Medulla oblongata (tissue), 1 donor: ENCODE data around the gene CYP1A2.
"Not testable (repeated sequence)": the region's sequence is repeated elsewhere in the genome, so short reads cannot be mapped to it uniquely, and the experiment has no call there.

Source experiments
- DNase-seq: peaks from one replicate; pipeline ENCODE4 v3.0.0-alpha.2; 2015; ENCODE audit errors: extremely low spot score

CYP1A2 gene

DNA sequence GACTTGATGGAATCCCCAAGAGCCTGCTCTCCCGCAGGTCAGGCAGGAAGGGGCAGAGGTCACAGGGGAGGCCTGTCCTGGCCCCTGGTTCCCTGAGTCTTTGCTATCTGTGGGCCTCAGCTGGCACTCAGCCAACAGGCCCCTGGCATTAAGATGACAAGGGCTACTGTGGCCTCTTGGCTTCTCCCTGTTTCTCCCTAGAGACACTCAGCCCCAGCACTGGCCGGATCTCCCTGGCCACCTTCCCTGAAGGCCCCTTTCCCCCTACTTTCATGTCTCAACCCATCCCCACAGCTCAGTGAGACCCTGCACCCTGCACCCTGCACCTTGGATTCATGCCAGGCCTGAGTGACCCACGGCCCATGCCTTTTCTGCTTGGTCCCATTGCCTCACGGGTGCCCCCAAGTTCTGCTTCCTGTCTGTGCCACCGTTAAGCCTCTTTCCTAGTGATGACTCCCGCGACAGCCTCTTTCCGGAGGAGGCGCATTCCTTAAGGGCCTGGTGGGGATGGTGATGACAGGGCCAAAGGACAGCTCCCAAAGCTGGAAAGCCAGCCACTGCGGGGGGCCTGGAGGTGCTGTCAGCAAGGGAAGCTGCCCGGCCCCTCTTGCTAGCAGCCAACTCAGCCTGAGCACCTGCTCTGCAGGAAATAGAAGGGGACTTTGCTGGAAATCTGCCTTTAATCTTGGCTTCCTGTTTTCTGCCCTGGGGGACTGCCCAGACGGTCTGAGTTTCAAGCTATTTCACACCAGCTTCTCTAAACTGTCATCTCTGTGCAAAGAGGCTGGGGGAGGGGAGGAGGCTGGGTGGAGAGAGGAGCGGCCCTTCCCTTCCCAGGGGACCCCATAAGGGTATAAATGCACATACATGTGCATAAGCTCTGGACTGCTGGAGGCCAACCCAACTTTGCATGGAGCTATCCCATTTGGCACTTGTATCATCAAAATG, 28.4 kb downstream of the CYP1A2 start:
- DNase-seq: peak; percentile 71

GRCh38 chr15:74777769-74778598, 29.3 kb downstream of the CYP1A2 start:
- DNase-seq: no peak

DNA sequence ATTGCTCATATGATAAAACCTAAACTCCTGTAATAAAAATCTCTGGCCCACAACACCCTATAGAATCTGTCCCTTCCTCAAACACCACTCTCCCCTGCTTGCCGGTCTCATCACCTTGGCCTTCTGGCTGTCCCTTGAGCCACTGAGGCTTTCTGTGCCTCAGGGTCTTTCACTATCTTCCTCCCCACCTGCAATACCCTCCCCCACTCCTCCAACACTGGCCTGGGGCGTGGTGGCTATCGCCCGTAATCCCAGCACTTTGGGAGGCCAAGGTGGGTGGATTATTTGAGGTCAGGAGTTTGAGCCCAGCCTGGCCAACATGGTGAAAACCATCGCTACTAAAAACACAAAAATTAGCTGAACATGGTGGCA, 29.9 kb downstream of the CYP1A2 start:
- no peak for DNase-seq

- DNase-seq: no peak
These were observed 30.6 kb downstream of the CYP1A2 start for GRCh38 chr15:74779162-74779648.

DNA sequence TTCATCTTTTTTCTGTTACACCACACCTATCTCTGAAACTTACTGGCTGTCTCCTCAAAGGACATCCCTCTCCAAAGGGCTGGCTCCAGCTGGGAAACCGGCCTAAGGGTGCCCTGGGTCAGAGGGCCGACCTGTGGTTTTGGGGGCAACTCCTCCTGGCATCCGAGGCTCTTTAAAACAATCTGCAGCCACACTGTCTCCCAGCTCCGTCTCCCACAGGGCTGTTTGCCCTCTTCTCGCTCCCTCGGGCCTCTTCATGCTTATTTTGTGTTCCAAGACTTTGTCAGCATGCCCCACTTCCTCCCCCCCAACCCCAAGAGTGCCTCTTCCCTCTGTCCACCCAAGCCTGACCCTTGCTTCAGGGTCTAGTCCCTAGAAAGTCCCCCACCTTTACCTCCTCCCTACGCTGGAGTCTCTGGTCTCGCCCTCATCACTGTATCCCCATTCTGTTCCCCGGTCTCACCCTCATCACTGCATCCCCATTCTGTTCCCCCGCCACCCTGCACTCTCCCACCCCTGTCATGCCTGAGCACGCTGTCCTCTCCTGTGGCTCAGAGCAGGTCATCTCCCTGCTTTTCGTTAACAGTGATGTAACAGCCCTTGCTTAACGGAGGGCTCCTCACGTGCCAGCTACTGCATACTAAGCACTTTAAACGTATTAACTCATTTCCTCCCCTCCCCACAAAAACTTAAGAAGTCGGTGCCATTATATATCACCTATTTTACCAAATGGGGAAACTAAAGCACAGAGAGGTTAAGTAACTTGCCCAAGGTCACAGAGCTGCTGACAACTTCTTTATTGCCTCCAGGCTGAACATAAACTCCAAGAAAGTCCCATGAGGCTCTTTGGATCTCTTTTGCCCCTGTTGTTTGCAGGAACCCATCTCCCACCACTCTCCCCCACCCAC, 32.1 kb downstream of the CYP1A2 start:
- DNase-seq: no peak

GRCh38 chr15:74781431-74782258, 33.0 kb downstream of the CYP1A2 start, which contains the start of gene CSK:
CSK (plus strand) TSS chr15:74782080; CDS start chr15:74798298, 16,218 bp downstream.
- peak; percentile 76 for DNase-seq

- DNase-seq: no peak
These were observed 33.8 kb downstream of the CYP1A2 start for GRCh38 chr15:74782259-74783071.

DNA sequence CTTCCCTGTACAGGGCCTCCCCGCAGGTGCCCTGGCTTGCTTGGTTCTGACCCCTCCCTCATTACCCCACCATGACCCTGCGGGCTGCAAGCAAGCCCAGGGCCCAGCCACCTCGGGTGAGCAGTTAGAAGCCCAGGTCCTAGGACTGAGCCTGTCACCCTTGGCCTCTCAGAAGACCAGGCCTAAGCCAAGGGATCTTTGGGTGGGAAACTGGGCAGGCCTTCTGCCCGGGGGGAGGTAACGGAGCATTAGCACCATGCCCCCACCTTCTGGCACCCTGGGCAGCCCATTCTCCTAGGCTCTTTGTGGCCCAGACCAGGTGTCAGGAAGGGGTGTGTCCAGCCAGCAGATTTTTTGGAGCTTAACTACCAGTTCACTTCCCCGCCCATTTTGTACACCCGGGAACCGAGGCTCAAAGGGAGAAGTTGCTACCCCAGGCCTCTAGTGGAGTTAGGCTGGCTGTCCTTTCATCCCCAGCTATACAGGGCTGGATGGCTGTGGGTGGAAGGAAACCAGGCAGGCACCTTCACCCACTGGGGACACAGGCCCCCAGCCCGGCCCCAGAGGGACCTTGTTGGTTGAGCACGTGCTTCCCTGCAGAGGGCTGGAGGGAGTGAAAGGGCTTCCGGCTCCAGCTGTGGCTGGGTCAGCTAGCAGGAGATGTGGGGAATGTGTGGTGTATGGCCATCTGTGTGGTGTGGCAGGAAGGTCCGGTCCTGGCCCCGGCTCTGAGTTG, 34.6 kb downstream of the CYP1A2 start:
- DNase-seq: no peak

GRCh38 chr15:74783808-74784175, 35.1 kb downstream of the CYP1A2 start:
- no peak for DNase-seq

GRCh38 chr15:74784426-74785193, 36.0 kb downstream of the CYP1A2 start:
- no peak for DNase-seq

DNA sequence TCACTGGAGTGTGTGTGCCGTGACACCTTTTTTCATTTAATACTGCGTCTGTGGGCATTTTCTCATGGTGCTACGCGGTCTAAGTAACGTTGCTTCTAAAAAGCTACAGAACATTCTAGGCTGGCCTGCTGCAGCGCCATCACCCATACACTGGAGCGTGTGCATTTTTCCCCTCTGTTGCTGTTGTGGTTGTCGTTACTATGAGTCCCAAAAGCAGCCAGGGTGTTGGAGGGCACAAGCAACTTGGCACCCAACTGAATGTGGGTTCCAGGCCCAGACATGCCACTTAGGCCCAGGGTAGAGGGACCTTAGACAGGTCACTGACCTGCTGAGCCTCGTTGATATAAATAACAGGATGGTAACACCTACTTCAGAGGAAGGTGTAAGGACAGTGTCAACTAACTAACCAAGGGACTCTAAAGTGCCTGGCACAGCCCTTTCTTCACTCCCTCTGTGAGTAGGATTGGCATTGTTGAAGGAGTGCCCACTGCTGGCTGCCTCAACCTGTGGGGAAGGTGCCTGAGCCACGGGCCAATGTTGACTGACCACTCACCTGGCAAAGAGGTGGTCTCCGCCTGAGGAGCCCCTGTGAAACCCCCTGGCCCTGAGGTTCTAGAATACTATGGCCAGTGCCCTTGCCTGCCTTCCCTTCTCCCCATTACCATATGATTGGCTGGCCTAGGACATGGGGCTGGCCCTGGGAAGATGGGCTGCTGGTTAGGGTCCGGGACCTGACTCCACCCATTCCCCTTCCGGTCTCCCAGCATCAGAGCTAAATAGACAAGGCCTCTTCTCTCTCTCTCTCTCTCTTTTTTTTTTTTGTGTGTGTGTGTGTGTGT, 36.8 kb downstream of the CYP1A2 start:
- DNase-seq: no peak

DNA sequence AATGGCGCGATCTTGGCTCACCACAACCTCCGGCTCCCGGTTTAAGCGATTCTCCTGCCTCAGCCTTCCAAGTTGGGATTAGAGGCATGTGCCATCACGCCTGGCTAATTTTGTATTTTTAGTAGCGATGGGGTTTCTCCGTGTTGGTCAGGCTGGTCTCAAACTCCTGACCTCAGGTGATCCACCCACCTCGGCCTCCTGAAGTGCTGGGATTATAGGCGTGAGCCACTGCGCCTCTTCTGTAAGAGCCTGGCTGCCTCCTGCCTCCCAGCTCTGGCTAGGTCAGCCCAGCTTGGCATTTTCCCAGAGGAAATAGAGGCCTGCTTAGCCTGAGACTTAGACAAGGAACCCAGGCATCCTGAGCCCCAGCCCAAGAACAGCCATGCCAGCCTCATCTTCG, 37.4 kb downstream of the CYP1A2 start:
- DNase-seq: not testable (repeated sequence)

DNA sequence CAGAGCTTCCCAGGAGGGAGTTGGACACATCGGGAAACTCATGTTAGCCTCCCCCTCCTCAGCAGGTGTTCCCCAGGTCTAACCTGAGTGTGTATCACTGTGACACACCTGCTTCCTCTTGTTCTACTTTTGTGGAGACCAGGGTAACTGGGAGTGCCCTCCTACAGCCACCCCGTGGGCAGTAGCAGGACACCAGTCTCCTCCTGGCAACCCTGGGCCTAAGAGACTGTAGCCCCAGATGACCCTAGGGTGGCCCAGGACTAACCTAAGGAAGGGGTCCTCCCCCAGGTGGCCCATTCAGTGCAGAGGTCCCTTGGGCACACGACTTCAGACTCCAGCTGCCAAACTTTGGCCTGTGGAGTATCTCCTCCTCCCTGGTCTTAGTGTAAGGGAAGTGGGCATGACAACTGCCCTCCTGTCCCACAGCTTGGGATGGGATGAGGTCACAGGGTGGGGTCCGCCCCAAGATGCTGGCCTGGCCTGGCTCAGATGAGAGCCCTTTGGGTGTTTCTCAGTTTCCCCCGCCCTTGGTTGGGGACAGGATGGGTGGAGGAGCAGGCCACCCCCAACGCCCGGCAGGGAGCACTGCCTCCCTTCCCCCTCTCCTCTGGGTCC, 38.0 kb downstream of the CYP1A2 start:
- DNase-seq: no peak

DNA sequence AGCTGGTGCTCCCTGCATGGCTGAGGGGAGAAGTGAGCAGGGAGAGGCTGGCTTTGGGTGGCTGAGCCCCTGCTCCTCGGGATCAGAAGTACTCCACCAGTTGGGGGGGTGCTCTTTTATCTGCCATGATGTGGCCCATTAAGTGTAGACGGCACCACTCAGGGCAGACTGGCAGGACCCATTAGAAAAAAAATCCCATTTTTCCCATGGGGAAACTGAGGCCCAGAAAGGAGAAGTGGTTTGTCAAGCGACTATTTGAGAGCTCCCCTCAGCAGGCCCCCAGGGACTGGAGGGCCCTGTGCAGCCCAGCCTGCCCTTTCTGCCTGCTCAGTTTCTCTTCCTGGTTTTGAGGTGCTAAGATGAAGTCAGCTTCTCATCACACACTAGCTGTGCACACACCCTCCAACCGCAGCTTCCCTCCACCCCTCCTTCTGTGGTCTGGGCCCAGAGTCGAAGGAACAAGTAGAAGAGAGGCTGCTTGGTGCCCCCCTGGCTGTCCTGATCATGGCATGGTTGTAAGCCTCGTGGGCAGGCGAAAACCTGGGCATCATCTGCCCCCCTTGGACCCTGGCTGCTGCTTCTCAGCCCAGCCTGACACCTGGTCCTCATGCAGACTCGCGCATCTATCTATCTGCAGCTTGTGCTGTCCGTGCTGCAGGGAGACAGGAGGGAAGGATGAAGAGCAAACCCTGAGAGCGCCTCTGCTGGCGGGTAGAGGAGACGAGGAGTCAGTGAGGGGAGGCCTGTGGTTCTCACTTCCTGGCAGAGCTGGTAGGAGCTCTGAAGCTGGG, 38.8 kb downstream of the CYP1A2 start:
- DNase-seq: peak; percentile 89

GRCh38 chr15:74788042-74788682, 39.5 kb downstream of the CYP1A2 start:
- DNase-seq: no peak
